Medulla oblongata (tissue), 1 donor: ENCODE results near the gene P2RY2.

Source experiments
- DNase-seq: peaks from one replicate; pipeline ENCODE4 v3.0.0-alpha.2; 2015; ENCODE audit errors: extremely low spot score

P2RY2 gene

GRCh38 chr11:73205661-73206343, 12.3 kb upstream of the P2RY2 start:
- no peak for DNase-seq

GRCh38 chr11:73206801-73207200, 11.3 kb upstream of the P2RY2 start:
- DNase-seq: no peak

DNA sequence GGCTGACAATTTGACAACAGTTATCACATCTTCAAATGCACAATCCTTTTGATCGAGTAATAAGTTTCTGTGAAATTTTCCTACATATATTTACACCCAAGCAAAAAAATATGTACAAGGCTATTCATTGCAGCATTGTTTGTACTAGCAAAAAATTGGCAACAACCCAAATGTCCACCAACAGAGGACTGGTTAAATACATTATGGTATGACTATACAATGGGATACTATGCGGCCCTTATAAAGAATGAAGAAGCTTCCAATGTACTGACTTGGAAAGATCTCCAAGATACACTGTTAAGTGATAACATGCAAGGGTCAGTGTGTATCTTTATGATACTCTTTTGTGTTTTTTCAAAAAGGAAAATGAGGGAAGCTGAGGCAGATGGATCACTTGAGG, 8.2 kb upstream of the P2RY2 start:
- no peak for DNase-seq

DNA sequence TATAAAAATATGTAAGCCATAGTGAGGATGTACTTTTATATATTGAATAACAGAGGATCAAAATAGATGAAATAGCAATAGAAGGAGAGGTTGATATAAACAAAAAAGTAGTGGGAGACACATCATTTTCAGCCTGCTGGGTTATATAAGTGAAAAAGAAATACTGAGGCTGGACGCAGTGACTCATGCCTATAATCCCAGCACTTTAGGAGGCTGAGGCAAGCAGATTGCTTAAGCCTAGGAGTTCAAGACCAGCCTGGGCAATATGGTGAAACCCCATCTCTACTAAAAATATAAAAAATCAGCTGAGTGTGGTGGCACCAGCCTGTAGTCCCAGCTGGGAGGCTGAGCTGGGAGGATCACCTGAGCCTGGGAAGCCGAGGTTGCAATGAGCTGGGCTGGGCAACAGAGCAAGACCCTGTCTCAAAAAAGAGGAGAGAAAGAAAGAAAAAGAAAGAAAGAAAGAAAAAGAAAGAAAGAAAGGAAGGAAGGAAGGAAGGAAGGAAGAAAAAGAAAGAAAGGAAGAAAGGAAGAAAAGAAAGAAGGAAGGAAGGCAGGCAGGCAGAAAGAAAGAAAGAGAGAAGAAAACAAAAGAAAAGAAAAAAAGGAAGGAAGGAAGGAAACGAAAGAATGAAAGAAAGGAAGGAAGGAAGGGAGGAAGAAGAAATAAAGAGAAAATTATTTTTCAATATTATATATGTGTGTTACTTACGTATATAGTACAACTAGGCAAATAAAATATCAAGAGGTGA, 7.0 kb upstream of the P2RY2 start:
- no peak for DNase-seq

DNA sequence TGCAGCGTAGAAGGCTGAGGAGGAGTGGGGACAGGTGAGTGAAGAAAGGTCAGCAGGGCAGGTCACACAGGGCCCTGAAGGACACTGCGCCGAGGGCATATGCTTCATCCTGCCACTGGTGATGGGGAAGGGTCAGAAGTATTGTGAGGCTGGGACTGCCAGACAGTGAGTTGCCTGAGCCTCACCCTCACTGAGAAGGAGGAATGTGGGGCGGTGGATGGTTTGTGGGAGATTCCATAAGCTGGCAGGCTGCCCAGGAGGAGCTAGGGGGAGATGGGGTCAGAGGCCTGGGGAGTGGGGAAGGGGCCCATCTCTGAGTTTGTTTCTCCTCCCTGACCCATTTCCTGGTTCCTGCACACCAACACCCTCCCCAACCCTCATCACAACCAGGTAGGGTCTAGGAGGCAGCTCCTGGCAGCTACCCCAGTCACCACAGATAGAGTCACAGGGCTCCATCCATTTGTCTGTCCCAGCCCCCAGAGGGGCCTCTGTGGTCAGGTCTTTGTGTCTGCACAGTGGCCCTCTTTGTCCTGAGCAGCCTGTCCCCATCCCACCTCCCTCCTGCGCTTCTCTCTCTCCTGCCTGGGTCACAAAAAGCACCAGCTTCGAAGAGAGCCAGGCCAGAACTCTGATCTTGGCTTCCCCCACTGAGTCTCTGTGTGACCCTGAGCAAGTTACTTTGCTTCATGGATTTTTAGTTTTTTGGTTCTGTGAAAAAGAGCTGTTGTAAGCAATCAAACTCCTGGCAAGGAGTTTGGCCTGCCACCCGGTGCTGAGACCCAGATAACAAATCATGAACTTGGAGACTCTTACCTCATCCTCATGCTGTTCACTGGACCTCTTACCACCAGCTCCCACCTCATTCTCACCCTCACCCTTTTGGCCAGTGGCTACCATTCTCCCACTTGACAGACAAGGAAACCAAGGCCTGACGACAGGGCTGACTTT, 4.6 kb upstream of the P2RY2 start:
- DNase-seq: no peak

- DNase-seq: no peak
Measured at GRCh38 chr11:73215191-73216134, 2.6 kb upstream of the P2RY2 start.

- no peak for DNase-seq
Measured at GRCh38 chr11:73216465-73216864, 1.6 kb upstream of the P2RY2 start.

- DNase-seq: no peak
Measured at GRCh38 chr11:73217131-73217809, 811 bp upstream of the P2RY2 start.

- no peak for DNase-seq
Measured at GRCh38 chr11:73217810-73218105, 323 bp upstream of the P2RY2 start.

DNA sequence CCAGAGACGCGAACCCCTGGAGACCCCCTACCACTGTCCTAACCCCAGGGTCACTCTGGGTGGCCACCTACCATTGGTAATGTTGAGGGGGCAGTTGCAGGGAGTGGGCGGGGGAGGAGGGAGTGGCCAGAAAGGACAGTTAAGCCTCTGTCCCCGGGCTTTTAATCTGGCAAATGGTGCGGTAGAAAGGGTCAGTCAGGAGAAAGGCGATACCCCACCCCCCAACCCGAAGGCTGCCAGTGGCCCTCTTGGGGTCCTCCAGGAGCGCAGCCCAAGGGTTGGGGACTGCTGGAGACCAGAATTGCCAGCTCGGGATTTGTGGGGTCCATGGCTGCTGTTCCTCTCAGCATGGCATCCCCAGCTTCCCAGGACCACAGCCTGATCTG, 742 bp downstream of the P2RY2 start:
- no peak for DNase-seq

GRCh38 chr11:73219396-73220285, 1.6 kb downstream of the P2RY2 start:
- DNase-seq: no peak

GRCh38 chr11:73221451-73221850, 3.4 kb downstream of the P2RY2 start:
- no peak for DNase-seq

- no peak for DNase-seq
Measured at GRCh38 chr11:73221996-73222395, 3.9 kb downstream of the P2RY2 start.

DNA sequence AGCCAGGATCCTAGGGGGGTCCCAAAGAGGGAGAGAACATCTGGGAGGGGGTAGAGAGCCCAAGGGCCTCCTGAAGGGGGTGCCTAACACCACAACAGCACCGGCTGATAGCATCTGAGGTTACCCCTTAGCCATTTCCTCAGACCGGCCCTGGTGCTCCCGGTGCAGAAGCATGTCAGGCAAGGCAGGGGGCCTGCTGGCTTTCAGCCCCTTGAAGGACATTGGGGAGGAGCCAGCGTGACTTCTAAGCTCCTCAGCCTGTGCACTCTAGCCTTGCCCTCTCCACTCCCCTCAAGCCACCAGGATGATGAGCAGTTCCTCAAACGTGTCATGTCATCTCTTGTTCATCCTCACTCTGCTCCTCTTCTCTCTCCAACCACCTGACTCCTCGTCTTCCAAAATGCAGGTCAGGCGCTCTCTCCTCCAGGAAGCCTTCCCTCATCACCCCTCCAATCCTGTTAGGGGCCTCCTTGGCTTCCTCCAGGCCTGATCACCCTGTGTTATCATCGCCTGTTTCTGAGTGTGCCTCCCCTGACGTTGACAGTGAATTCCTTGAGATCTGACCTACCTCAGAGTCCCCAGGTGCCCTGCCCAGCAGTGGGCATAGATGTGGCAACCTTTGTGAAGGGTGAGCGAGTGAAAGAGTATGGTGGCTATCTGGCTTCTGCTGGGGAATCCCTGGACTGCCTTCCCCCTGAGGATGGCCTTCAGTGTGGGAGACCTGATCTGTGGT, 6.1 kb downstream of the P2RY2 start:
- no peak for DNase-seq

DNA sequence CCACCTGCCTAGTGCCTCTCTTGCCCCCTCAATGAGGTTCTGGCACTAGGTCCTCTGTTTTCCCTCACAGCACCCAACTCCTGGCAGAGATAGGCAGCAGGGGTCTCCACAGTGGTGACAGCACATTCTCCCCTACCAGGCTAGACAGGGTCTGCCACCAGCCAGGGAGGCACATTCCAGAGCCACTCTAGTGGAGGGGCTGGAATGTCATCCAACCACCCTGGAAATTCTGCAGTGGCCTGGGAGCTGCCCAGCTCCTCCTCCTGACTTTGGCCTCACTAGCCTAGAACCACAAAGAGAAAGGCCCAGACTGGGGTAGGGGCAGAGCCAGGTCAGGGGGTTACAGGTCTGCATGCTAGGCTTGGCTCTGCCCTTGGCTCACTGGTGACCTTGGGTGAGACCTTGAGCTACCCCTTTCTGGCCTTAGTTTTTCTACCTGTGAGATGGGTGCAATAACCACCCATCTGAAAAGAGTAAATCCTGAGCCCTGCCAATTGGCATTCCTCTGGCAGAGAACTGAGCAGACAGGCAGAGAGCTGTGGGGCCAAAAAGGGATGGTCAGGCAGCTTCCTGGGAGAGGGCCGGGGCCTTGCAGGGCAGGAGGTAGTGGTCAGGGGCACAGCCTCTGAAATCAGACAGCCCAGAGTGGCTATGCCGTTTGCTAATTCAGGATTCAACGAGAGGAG, 7.1 kb downstream of the P2RY2 start:
- no peak for DNase-seq

DNA sequence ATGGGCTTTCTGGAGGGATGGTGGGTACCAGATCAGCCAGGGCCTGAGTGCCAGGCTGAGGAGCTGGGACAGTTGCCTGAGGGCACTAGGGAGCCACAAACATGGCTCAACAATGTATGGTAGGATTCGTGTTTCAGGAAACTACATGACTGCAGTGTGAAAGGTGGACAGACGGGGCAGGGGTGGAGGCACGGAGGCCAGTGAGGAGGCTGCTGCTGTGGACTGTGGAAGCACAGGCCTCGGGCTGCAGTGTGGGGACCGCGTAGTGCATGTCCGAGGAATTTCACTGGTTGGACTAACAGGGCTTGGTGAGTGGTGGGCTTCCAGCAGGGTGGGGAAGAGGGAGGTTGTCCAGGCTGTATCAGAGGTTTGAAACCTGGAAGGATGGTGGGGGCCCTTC, 7.8 kb downstream of the P2RY2 start:
- no peak for DNase-seq

DNA sequence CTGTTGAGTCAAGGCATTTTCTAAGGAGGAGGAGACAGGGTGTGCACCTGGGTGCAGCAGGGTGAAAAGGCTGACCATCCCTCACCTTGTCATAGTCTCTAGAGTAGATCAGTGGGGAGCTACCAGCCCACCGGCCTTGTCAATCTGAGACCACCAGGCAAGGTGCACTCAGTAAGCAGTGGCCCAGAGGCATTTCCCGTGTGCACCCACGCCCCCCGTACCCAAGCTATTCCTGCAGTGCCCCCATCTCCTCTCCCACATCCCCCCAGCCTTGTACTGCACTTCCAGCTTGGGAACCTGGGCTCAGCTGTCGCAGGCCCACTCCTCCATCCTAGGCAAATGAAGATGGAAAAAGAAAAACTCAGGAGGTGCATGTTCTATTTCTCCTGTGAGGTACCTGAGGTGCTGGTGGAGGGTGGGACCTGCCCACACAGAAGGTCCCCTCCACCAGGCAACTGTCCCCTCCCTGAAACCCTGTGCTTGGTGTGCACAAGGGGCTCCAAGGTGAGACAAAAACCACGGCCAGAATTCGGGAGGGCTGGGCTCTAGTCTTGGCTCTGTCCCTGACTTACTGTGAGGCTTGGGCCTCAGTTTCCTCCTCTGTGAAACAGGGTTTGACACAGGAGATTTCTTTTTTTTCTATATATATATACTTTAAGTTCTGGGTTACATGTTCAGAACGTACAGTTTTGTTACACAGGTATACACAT, 8.4 kb downstream of the P2RY2 start:
- DNase-seq: no peak
